Putamen (tissue), 1 donor: ENCODE results near the gene RNPS1.

Source experiments
- DNase-seq: peaks from one replicate; pipeline ENCODE4 v3.0.0-alpha.2; 2016; ENCODE audit warnings: low spot score

The RNPS1 gene

GRCh38 chr16:2267913-2268666 lies at the start of gene RNPS1:
TSS of gene RNPS1 (minus strand) at chr16:2268126. CDS start at chr16:2264643, 3,483 bp downstream.
- DNase-seq, result peak; percentile 94

- DNase-seq, result no peak
Measured at GRCh38 chr16:2317231-2318020, 49.5 kb upstream of the RNPS1 start.

- no peak for DNase-seq
Measured at GRCh38 chr16:2308089-2308962, 40.4 kb upstream of the RNPS1 start.

GRCh38 chr16:2299915-2300192 lies 31.9 kb upstream of the RNPS1 start:
- no peak for DNase-seq

GRCh38 chr16:2299121-2299914 lies 31.4 kb upstream of the RNPS1 start:
- DNase-seq, result no peak

GRCh38 chr16:2298621-2299020 lies 30.7 kb upstream of the RNPS1 start:
- no peak for DNase-seq

- no peak for DNase-seq
Measured at GRCh38 chr16:2297506-2297860, 29.6 kb upstream of the RNPS1 start.

- no peak for DNase-seq
Measured at GRCh38 chr16:2296661-2297505, 29.0 kb upstream of the RNPS1 start.

GRCh38 chr16:2295056-2295798 lies 27.3 kb upstream of the RNPS1 start:
- peak; percentile 38 for DNase-seq

- DNase-seq, result no peak
Measured at GRCh38 chr16:2292221-2292620, 24.3 kb upstream of the RNPS1 start.

GRCh38 chr16:2289282-2289681 lies 21.4 kb upstream of the RNPS1 start:
- DNase-seq, result no peak

- DNase-seq, result no peak
Measured at GRCh38 chr16:2288726-2289125, 20.8 kb upstream of the RNPS1 start.

- DNase-seq, result no peak
Measured at GRCh38 chr16:2287916-2288547, 20.1 kb upstream of the RNPS1 start.

- DNase-seq, result no peak
Measured at GRCh38 chr16:2286550-2286949, 18.6 kb upstream of the RNPS1 start.

GRCh38 chr16:2285731-2286191 lies 17.8 kb upstream of the RNPS1 start:
- DNase-seq, result no peak

GRCh38 chr16:2284797-2285576 lies 17.1 kb upstream of the RNPS1 start:
- DNase-seq, result no peak

- DNase-seq, result no peak
Measured at GRCh38 chr16:2284001-2284770, 16.3 kb upstream of the RNPS1 start.
